GM21367 (cell line): ENCODE results near the gene PECR.

Experiments used
- ATAC-seq: cut with Tn5 transposase; IDR thresholded peaks from one replicate; pipeline ENCODE4 v1.9.1; 2021; ENCODE audit not compliant: unreplicated experiment

The PECR gene

DNA sequence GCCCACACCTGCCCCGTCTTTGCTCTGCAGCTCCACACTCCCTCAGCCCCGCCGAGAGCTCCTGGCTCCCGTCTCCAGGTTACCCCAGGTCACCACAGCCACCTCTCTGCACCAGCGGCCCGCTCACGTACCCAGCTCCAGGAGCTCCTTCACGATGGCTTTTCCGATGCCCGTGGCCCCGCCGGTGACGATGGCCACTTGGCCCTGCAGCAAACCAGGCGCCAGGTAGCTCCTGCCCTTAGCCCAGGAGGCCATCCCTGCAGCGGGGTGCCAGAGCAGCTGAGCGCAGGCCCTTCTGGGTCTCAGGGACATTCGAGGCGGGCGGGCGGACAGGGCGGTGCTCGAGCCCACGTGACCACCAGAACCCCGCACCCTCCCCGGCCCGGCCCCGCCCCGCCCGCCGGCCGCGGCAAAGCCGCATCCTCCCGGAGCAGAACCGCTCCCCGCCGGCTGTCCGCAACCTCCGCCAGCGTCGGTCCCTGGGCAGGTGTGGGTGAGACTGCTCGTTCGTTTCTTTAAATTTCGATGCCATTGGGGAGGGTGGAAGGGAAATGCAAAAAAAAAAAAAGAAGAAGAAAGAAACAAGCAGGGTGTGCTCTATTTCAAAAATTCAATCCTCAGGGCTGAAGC lies at the start of gene PECR, which contains the start of gene TMEM169:
Gene PECR, minus strand, starts transcription at position 323 of the 630 bp plus-strand sequence. Its CDS starts 68 bp downstream, at position 255.
Gene TMEM169, plus strand, starts transcription at position 433 of the 630 bp plus-strand sequence. CDS start 14,045 bp downstream, outside the sequence.
- peak; percentile 86 for ATAC-seq

DNA sequence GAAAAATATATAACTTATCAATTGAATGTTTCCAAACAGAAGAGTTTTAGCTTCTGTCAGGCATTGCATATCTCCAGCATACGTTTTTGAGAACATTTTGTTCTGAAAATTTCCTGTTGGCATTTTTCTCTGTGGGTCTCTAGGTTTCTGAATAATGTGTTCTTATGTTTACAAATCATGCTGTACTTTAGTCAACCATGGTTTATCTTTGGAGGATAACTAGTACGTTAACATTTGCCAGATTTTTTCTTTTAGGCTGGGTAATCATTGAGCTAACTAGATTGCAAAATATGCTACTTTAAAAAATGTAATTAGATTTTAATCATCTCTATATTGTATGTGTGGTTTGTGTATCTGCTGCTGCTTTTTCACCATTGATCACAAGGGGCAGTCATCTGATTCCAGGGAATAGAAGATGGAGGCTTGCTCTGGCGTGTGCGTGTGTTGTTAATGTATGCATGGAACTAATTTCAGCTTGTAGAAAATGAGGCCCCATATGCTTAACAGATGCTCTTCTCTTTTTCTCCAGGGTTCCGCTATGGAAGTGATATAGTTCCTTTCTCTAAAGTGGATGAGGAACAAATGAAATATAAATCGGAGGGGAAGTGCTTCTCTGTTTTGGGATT lies 48.9 kb upstream of the PECR start:
- ATAC-seq: no peak

DNA sequence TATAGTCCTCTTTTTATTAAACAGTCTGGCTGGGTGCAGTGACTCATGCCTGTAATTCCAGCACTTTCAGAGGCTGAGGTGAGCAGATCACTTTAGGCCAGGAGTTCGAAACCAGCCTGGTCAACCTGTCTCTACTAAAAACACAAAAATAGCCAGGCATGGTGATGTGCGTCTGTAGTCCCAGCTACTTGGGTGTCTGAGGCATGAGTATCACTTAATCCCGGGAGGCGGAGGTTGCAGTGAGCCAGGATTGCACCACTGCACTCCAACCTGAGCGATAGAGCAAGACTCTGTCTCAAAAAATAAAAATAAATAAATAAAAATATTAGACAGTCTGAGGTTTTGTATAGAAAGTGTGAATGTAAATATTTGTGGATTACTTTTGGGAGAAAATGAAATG lies 45.3 kb upstream of the PECR start:
- ATAC-seq: no peak

DNA sequence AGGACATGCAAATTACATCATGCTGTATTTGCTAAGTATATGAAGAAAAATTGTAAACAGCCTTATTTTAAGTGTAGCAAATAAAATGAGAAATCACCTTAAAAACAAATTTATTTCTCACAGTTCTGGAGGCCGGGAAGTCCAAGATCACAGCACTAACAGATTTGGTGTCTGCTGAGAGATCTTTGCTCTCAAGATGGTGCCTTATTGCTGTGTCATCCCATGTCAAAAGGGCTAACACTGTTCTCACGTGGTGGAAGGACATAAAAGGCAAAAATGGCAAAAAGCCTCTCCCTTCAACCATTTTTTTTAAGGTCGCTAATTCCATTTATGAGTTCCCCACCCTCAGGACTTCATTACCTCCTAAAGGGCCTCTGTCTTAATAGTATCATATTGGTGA lies 39.6 kb upstream of the PECR start:
- no peak for ATAC-seq

DNA sequence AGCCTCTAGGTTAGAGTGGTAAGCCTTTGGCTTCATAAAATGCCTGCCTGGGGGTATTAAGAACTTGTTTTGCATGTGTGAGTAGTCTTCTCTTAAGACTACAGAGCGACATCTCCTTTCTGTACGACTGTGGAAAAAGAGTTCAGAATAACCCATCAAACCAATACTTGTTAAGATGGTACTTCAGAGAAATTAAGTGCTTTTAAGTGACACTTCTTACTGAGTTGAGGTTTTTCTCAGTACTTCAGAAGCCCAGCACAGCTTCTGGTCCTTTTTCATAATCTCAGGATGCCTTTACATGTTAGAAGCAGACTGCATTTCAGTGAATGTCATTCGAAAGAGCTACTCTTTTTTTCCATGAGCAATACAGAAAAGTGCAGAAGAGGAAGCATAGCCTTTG lies 38.4 kb upstream of the PECR start:
- no peak for ATAC-seq

DNA sequence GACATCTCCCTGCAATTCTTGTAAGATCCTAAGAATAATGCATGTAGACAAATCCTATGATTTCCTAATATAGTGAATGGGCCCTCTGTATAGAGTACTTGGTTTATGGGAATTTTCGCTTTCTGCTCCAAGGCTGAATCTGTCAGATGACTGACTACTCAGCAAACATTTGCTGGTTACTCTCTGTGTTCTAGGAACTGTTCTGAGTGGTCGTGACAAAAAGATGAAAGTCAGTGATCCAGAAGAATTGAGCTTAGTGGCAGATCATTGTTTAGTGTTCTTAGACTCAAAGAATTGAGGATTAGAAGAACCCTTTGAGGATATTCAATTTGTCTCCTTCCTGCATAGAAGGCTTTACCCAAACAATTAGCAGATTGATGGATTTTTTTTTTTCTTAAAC lies 37.5 kb upstream of the PECR start:
- no peak for ATAC-seq

DNA sequence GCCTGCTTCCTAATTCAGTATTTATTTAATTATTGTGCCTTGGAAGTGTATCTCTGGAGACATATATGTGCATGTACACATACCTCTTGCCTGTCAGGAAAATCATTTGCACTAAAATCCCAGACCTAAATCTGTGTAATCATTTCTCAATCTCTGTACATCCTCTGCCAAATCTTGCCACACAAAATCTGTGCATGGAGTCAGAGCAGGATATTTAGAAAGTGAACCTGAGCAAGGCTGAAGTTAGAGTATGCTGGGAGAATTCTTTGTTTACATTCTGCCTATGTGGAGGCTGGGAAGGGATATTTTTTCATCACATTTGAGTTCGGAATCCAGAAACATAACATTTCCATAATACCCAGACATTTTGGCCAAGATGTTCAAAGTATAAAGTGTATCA lies 36.9 kb upstream of the PECR start:
- ATAC-seq: no peak

DNA sequence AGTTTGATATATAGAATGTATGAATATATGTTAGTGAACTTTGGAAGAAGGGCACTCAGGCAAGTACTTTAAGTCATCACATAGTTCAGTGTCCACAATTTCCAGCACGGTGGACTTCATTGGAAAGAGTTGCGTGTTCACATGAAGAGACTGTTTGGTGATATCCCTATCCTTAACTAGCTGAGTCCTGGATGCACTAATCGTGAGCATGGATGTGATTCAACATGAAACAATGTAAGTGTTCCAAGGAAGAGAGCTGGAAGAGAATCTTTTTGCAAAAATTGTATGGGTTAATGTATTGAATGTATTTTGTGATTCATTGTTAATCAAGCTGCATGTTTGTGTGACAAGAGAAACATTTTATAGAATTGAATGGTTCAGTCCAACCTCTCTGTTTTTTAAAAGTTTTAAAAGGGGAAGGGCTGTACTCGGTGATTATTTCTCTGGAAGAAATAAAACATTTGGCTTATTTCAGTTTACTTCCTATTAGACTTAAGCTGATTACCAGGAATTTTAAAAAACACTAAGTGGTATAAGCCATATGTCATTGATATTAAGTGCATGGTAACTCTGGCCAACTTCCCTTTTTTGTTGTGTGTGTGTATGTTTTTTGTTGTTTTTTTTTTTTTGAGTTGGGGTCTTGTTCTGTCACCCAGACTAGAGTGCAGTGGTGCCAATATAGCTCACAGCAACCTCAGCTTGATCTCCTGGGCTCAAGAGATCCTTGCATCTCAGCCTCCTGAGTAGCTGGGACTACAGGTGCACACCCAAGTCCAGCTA lies 36.1 kb upstream of the PECR start:
- no peak for ATAC-seq

DNA sequence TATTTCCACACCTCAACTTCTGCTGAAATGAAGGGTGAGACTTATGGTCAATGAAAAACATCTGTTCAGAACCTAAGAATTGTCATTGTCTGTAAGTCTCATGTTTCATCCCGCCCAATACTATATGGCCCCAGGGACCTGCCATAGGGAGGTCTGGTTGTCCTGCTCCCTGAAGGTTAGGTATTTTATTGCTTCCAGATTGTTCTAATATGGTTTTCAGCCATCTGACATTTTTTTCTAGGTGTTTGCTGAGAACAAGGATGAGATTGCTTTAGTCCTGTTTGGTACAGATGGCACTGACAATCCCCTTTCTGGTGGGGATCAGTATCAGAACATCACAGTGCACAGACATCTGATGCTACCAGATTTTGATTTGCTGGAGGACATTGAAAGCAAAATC lies 34.8 kb upstream of the PECR start:
- no peak for ATAC-seq

DNA sequence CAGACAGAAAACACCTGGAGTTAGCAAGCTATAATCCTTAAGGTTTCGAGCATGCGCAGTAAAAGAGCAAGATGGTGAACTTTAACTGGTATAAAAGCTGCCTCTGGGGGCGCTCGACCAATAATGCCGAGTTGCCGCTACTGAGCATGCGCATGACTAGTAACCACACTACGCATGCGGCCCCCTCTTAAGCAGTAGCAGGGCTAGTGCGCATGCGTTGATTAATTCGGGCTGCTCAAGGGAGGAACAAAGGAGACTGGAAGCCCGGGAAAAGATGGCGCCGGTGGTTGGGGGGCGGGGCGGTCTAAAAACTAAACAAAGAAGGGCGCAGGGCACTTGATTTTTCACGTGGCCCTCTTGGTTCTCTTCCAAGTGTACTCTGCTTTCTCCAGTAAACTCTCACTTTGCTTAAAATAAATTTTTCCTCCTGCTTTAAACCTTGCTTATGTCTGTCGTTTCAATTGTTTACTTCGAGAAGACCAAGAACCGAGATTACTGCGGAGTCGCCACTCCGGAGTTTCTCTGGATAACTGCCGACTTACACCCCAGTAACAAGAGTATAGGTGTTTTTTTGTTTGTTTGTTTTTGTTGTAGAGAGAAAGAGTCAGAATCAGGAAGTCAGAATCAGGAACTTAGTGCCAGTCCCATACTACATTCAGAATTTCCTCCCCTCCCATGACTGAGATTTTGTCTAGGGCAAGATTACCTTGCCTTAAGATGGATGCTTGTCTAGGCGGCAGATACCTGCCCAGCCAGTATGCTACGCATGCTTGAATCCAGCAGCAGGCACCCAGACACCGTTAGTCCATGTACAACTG lies 33.3 kb upstream of the PECR start:
- peak; percentile 30 for ATAC-seq

DNA sequence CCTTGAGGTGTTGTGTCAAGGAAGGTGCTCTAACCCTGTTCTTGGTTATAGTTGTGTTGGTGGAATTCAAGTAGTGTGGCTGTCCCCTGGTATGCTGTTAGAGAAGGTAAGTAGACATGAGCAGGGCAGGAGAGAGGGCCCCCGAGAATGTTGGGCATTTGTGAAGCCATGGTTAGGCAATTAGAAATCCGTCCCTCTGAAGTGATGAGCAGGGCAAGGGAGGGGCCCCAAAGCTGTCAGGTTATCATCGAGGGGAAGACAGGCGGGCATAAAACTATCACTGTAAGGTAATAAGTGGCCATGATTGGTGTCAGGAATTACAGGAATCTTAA lies 32.7 kb upstream of the PECR start:
- no peak for ATAC-seq

DNA sequence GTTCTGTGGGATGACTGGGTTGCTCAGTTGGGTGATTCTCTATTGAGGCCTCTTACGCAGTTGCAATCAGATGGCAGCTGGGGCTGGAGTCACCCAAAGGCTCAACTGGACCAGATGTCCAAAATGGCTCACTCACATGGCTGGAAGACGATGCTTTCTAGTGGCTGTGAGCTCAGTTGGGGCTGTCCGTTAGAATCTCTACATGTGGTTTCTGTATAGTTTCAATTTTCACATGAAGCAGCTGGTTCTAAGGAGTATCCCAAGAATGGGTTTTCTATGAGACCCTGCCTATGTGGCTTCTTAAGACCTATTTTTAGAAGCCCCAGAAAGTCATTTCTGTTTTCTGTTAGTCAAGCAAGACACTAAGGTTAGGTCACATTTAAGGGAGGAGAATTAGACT lies 32.0 kb upstream of the PECR start:
- peak; percentile 73 for ATAC-seq

DNA sequence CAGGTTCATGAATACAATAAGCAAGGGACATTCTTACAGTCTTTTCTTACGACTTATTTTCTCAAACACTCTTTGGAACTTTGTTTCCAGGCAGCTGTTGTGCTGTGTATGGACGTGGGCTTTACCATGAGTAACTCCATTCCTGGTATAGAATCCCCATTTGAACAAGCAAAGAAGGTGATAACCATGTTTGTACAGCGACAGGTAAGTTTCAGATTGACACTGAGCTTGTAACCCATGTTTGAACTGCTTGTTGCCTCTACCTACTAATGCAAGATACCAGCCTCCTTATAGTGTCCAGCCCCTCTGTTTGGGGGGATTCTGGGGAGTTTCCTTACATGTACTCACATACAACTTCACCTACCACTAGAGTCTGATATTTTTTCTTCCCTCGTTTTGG lies 31.3 kb upstream of the PECR start:
- ATAC-seq: no peak

DNA sequence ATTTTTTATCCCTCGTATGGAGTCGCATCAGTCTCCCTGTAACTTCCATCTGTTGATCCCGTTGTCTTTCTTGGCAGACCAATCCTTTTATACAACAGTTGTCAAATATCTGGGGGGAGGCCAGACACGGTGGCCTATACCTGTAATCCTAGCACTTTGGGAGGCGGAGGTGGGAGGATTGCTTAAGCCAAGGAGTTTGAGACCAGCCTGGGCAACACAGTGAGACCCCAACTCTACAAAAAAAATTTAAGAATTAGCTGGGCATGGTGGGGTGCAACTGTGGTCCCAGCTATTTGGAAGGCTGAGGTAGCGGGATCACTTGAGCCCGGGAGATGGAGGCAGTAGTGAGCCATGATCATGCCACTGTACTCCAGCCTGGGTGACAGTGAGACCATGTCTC lies 29.5 kb upstream of the PECR start:
- no peak for ATAC-seq

DNA sequence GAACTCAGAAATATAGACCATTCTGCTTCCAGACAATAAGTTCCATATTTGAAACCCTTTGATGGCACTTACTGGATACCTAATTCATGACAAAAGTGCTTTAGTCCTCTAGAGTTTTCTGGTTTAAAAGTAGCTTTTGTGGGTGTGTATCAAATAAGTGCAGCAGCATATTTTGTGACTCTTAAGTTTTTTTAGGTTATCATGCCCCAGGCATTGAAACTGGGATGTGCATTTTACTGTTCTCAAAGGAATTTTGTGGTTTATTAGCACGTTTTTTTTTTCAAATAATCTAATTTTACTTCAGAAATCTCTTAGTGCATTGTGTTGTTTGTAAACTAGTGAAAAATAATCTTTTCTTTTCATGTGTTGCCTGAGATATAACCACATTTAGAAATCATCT lies 29.0 kb upstream of the PECR start:
- ATAC-seq: no peak

DNA sequence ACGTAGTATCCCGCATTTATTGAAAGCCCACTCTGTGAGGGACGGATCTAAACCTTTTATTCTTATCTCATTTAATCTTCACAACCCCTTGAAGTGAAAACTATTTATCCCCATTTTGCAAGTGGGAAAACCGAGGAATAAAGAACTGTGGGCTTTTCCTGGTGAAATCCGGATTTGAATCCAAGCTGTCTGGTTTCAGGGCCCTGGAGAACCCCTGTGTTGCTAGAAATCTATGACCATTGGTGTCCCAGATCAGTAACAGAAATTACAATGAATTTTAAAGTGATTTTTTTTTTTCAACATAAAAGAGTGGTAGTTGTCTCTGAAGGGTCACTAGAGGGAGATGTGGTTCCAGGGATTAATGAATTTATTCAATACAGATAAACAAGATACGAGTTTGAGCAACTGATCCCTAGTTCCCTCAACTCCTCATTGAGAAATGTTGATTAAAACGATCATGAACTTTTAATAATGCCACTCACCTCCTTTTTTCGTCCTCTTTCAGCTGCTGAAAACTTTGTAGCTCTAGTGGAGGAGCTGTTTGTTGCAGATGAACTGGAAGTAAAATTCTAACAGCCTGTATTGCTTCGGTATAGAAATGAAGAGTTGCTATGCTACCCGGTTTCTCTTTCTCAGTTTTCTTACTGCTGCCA lies 28.5 kb upstream of the PECR start:
- no peak for ATAC-seq

DNA sequence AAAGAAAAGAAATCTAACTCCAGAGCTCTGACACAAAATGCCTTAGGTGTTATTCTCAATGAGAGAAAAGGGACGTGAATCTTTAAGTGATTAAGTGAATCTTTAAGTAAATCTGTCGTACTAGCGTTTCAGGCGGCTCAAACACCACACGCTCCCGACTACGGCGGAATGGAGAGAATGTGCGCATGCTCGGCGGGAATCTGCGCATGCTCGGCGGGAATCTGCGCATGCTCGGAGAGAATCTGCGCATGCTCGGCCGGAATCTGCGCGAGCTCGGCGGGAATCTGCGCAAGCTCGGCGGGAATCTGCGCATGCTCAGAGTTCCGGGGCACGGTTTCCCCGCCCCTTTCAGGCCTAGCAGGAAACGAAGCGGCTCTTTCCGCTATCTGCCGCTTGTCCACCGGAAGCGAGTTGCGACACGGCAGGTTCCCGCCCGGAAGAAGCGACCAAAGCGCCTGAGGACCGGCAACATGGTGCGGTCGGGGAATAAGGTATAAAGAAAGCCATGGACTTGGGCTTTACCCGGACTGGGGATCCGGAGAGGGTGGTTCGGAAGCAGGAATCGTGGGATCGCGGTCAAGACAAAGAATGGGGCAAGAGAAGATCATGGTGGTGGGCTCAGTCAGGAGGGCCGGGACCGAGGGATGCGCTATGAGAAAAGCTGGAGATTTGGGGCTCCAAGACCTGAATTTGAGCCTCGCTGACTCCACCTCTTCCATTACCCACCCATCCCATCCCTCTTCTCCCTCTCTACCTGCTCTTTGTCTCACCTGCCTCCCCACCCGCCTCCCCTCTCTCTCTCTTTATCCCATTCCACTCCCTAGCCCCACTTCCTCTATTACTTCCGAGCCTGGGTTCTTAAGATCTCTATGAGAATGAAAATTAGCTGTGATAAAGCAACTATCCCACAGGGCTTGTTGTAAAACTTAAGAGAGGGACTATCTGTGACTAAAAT lies 27.6 kb upstream of the PECR start, which contains the start of gene XRCC5:
Gene XRCC5, plus strand, starts transcription at position 382 of the 955 bp plus-strand sequence. Its CDS starts 89 bp downstream, at position 471.
- ATAC-seq: peak; percentile 42

DNA sequence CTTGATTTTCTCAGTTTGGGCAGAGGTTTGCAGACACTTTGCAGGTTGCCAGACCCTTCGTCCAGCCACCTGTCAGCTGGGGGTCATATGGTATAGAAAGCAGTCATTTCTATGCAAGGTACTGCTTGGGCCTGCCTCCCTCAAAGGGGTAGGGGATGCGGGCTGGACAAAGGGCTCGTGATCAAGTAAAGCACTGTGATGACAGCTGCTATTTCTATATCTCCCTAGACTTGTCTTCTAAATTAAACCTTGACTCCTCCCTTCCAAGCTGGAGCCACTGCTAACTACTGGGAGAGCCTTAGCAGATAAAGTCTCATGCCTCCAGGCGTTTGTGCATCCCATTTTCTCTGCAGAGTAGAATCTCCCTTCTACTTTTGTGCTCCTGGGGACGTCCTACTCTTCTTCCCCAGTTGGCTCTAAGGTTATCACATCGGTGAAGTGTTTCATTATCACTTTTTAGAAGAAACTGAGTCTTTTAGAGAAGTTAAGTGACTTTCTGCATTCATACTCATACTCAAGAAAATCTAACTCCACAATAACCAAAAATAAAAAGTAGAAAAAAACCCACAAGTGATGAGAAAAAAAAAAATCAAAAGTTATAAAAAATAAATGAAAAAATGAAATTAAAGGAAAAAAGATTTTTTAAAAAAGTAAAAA lies 26.8 kb upstream of the PECR start:
- no peak for ATAC-seq

DNA sequence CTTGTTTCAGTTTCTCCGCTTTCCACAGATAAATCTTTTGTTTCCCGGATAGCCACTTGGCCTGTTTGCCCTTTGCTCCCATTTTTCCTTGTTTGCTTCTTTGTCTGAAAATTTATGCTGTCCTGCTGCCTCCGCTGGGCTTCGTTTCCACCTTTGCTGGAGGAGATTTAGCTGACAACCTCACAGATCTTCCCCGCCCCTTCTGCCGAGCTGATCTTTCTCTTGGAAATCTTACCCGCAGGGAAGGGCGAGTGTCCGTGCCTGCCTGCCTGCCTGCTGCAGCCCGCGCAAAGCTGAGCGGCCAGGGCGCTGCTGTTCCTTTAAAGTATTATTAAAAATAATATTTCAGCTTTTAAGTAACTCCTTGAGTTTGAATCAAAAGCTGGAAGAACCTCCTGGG lies 26.2 kb upstream of the PECR start:
- ATAC-seq: no peak
